Fibroblast of pulmonary artery (primary cell): ENCODE data around the gene DTD1.

ENCODE experiments used
- DNase-seq: peaks from one replicate; pipeline ENCODE4 v3.0.0-alpha.2; 2010; ENCODE audit warnings: low read depth
- H3K4me3 ChIP-seq: replicated peaks from 2 replicates; pipeline ENCODE4 v1.5.1; 2011; ENCODE audit warnings: low read depth, mild to moderate bottlenecking, control low read depth, low read length, moderate library complexity
- CTCF ChIP-seq: IDR thresholded peaks from 2 replicates; pipeline ENCODE4 v1.5.1; 2011; ENCODE audit warnings: mild to moderate bottlenecking, control low read depth, low read length, inconsistent platforms; ENCODE audit errors: missing control alignments

The DTD1 gene

GRCh38 chr20:18742841-18743240 lies 155.0 kb downstream of the DTD1 start:
- no peak overlapping the region for H3K4me3 ChIP-seq
- no peak for DNase-seq
- TF ChIP-seq CTCF, result no peak

GRCh38 chr20:18743665-18744440 lies 156.0 kb downstream of the DTD1 start:
- no peak for DNase-seq
- no peak for TF ChIP-seq CTCF
- no peak overlapping the region for H3K4me3 ChIP-seq

- no peak for TF ChIP-seq CTCF
- no peak overlapping the region for H3K4me3 ChIP-seq
- no peak for DNase-seq
Measured at GRCh38 chr20:18747090-18747489, 159.2 kb downstream of the DTD1 start.

GRCh38 chr20:18748987-18749386 lies 161.1 kb downstream of the DTD1 start:
- TF ChIP-seq CTCF, result no peak
- no peak for DNase-seq
- no peak overlapping the region for H3K4me3 ChIP-seq

GRCh38 chr20:18749528-18749927 lies 161.7 kb downstream of the DTD1 start:
- no peak for TF ChIP-seq CTCF
- H3K4me3 ChIP-seq, result no peak overlapping the region
- no peak for DNase-seq

GRCh38 chr20:18750735-18751134 lies 162.9 kb downstream of the DTD1 start:
- DNase-seq, result no peak
- no peak for TF ChIP-seq CTCF
- no peak overlapping the region for H3K4me3 ChIP-seq
